Smooth muscle cell (in vitro differentiated cells): ENCODE measurements around the gene POLR2J2. TPM values are rescaled to one million over a fixed set of nuclear protein-coding genes. Genes with fewer than 3 reads are reported as not detected.
"Not testable (repeated sequence)": the region's sequence is repeated elsewhere in the genome, so short reads cannot be mapped to it uniquely, and the experiment has no call there.

Experiments
- DNase-seq: peaks from one replicate; lab custom pipeline; 2025; ENCODE audit not compliant: unreplicated experiment; lab: John Stamatoyannopoulos, UW
- H2AFZ ChIP-seq: fragments of 200-600 bp; sonication (generic); 2 replicates; pipeline ENCODE4 v1.6.0; 2016; ENCODE audit warnings: antibody characterized with exemption, low read depth, mild to moderate bottlenecking
- H3F3A ChIP-seq: fragments of 200-600 bp; sonication (generic); 2 replicates; pipeline ENCODE4 v1.6.0; 2017; ENCODE audit warnings: antibody characterized with exemption, low read depth
- H3K27ac ChIP-seq: fragments of 200-600 bp; sonication (generic); 2 replicates; pipeline ENCODE4 v1.5.1; 2016; ENCODE audit warnings: low read depth, mild to moderate bottlenecking
- H3K27me3 ChIP-seq: fragments of 200-600 bp; sonication (generic); 2 replicates; pipeline ENCODE4 v1.6.1; 2016; ENCODE audit warnings: low read depth, mild to moderate bottlenecking
- H3K36me3 ChIP-seq: fragments of 200-600 bp; sonication (generic); 2 replicates; pipeline ENCODE4 v1.5.1; 2016; ENCODE audit warnings: low read depth
- H3K4me1 ChIP-seq: fragments of 200-600 bp; sonication (generic); 2 replicates; pipeline ENCODE4 v1.5.1; 2016; ENCODE audit warnings: low read depth
- H3K4me2 ChIP-seq: fragments of 200-600 bp; sonication (generic); 2 replicates; pipeline ENCODE4 v1.6.0; 2016; ENCODE audit warnings: mild to moderate bottlenecking
- H3K4me3 ChIP-seq: fragments of 200-600 bp; sonication (generic); 2 replicates; pipeline ENCODE4 v1.5.1; 2016; ENCODE audit warnings: mild to moderate bottlenecking
- H3K79me2 ChIP-seq: fragments of 200-600 bp; sonication (generic); 2 replicates; pipeline ENCODE4 v1.6.0; 2016; ENCODE audit warnings: low read depth, mild to moderate bottlenecking
- H3K9ac ChIP-seq: fragments of 200-600 bp; sonication (generic); 2 replicates; pipeline ENCODE4 v1.6.0; 2016; ENCODE audit warnings: low read depth
- H3K9me3 ChIP-seq: fragments of 200-600 bp; sonication (generic); replicated peaks from 2 replicates; pipeline ENCODE4 v1.5.1; 2016; ENCODE audit warnings: low read depth
- H4K20me1 ChIP-seq: fragments of 200-600 bp; sonication (generic); 2 replicates; pipeline ENCODE4 v1.6.0; 2016; ENCODE audit warnings: low read depth
- WGBS: methylation state at CpG from one replicate; pipeline ENCODE4 v1.1.7; 2016; ENCODE audit warnings: low lambda C conversion rate; 5-methylcytosine and 5-hydroxymethylcytosine counted together
- polyA plus RNA-seq: library from polyadenylated mRNA; unstranded; fragments of >200 nt; fragmentation: Nextera tagmentation; extraction: Ambion mirVana; gene quantifications from 2 replicates; pipeline ENCODE4 v1.2.1, GENCODE V29; 2016
- total RNA-seq: library from RNA; depleted of rRNA; stranded (reverse); fragments of >200 nt; gene quantifications from 2 replicates; pipeline ENCODE4 v1.2.3, GENCODE V29; 2014

POLR2J2 gene
- total and polyA plus RNA-seq, 2 experiments from 2014 or later, result 0.10 to 2.9 TPM

GRCh38 chr7:102697642-102698512 lies 26.4 kb upstream of the POLR2J2 start:
- H3K27me3 ChIP-seq, result peaks cover 29% of the 10 kb centered on the region
- H3K9ac ChIP-seq, DNase-seq, H3K79me2 ChIP-seq, H3K27ac ChIP-seq, H3K9me3 ChIP-seq, H2AFZ ChIP-seq, H3K36me3 ChIP-seq, H4K20me1 ChIP-seq, H3K4me3 ChIP-seq, H3K4me1 ChIP-seq, H3F3A ChIP-seq, H3K4me2 ChIP-seq: not testable (repeated sequence)
- 87% methylated on average over 5 of the region's 5 CpGs for WGBS

- not testable (repeated sequence) for H2AFZ ChIP-seq, H3K79me2 ChIP-seq, H3K36me3 ChIP-seq, H3K4me3 ChIP-seq, H4K20me1 ChIP-seq, H3K27ac ChIP-seq, H3F3A ChIP-seq, H3K9ac ChIP-seq, H3K4me2 ChIP-seq, DNase-seq, H3K4me1 ChIP-seq, H3K9me3 ChIP-seq
- WGBS, result 50% methylated on average over 1 of the region's 2 CpGs
- peaks cover 37% of the 10 kb centered on the region for H3K27me3 ChIP-seq
Measured at GRCh38 chr7:102696009-102696408, 24.5 kb upstream of the POLR2J2 start.

GRCh38 chr7:102695033-102695552 lies 23.6 kb upstream of the POLR2J2 start:
- H3K4me3 ChIP-seq, H3F3A ChIP-seq, H3K36me3 ChIP-seq, H3K27ac ChIP-seq, H3K4me1 ChIP-seq, H2AFZ ChIP-seq, H3K9me3 ChIP-seq, H3K9ac ChIP-seq, DNase-seq, H3K4me2 ChIP-seq, H3K79me2 ChIP-seq, H4K20me1 ChIP-seq: not testable (repeated sequence)
- H3K27me3 ChIP-seq, result peaks cover 35% of the 10 kb centered on the region
- WGBS, result 71% methylated on average over 2 of the region's 3 CpGs

GRCh38 chr7:102694008-102694407 lies 22.5 kb upstream of the POLR2J2 start:
- not testable (repeated sequence) for H3K36me3 ChIP-seq, H2AFZ ChIP-seq, DNase-seq, H3F3A ChIP-seq, H3K4me2 ChIP-seq, H4K20me1 ChIP-seq, H3K9ac ChIP-seq, H3K4me1 ChIP-seq, H3K27ac ChIP-seq, H3K9me3 ChIP-seq, H3K79me2 ChIP-seq, H3K4me3 ChIP-seq
- H3K27me3 ChIP-seq, result peaks cover 31% of the 10 kb centered on the region
- 72% methylated on average over 2 of the region's 2 CpGs for WGBS

- H3K4me3 ChIP-seq, H2AFZ ChIP-seq, H3K79me2 ChIP-seq, H3K27ac ChIP-seq, H3K9me3 ChIP-seq, H3K9ac ChIP-seq, H3K4me1 ChIP-seq, H4K20me1 ChIP-seq, DNase-seq, H3K4me2 ChIP-seq, H3F3A ChIP-seq, H3K36me3 ChIP-seq: not testable (repeated sequence)
- peaks cover 31% of the 10 kb centered on the region for H3K27me3 ChIP-seq
- 89% methylated on average over 4 of the region's 6 CpGs for WGBS
Measured at GRCh38 chr7:102690602-102691001, 19.1 kb upstream of the POLR2J2 start.

GRCh38 chr7:102689436-102690282 lies 18.2 kb upstream of the POLR2J2 start:
- DNase-seq, H3K27ac ChIP-seq, H3K9ac ChIP-seq, H3K36me3 ChIP-seq, H3K79me2 ChIP-seq, H3K4me2 ChIP-seq, H4K20me1 ChIP-seq, H3K9me3 ChIP-seq, H3K4me3 ChIP-seq, H2AFZ ChIP-seq, H3K4me1 ChIP-seq, H3F3A ChIP-seq: not testable (repeated sequence)
- H3K27me3 ChIP-seq, result peaks cover 27% of the 10 kb centered on the region
- WGBS, result 10% methylated on average over 5 of the region's 74 CpGs

- not testable (repeated sequence) for H3K4me2 ChIP-seq, H4K20me1 ChIP-seq, H3K9ac ChIP-seq, H3K4me3 ChIP-seq, H3K9me3 ChIP-seq, H2AFZ ChIP-seq, H3F3A ChIP-seq, H3K27ac ChIP-seq, H3K36me3 ChIP-seq, DNase-seq, H3K4me1 ChIP-seq, H3K79me2 ChIP-seq
- peaks cover 21% of the 10 kb centered on the region for H3K27me3 ChIP-seq
- WGBS, result no CpG with 5 or more reads among the region's 37 CpGs
Measured at GRCh38 chr7:102688299-102689036, 17.0 kb upstream of the POLR2J2 start.

GRCh38 chr7:102682560-102682959 lies 11.1 kb upstream of the POLR2J2 start:
- H3K79me2 ChIP-seq, H3K36me3 ChIP-seq, H3K9ac ChIP-seq, DNase-seq, H2AFZ ChIP-seq, H3K27ac ChIP-seq, H3K4me3 ChIP-seq, H3K4me2 ChIP-seq, H3K27me3 ChIP-seq, H3F3A ChIP-seq, H4K20me1 ChIP-seq, H3K4me1 ChIP-seq, H3K9me3 ChIP-seq: not testable (repeated sequence)
- no CpG with 5 or more reads among the region's 5 CpGs for WGBS
